T-helper 1 cell treated with Interleukin-12 subunit alpha and Interleukin-12 subunit beta and Interleukin-4 antibody, amounts not matched to agents 30 ng/mL and 1 ng/mL, for 36 hours (primary cell): ENCODE measurements around the gene KAZN. TPM values are rescaled to one million over a fixed set of nuclear protein-coding genes. Genes with fewer than 3 reads are reported as not detected.

Experiments
- intact Hi-C: fragments of 100-400 bp; cut with micrococcal nuclease; formaldehyde crosslinking; loops from one replicate; pipeline ENCODE4 v1.15.1; 2024
- total RNA-seq: library from RNA; stranded (reverse); gene quantifications from 2 replicates; pipeline ENCODE4 v1.2.3, GENCODE V29; 2022

KAZN gene
- total RNA-seq, 1 donor from 2014 or later, result 0.20 TPM

DNA sequence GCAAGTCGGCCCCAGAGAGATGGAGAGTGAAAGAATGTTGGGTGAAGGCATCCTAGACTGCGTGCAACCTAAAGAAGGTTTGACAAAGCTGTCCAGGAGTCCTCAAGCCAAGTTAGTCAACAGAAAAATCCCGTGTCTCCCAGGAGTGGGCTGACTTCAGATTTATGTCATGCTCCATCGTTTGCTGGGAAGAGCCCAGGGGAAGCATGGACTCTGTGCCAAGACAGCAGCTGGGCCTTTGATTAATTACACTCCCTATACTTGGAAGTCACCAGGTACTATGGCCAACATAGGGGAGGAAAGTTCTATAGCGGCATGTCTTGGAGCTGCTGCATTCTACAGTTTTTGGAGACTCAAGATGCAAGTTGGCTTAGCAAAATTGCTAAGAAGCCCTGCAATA, 247.4 kb downstream of the KAZN start:
- intact Hi-C loops, result no loop called here

DNA sequence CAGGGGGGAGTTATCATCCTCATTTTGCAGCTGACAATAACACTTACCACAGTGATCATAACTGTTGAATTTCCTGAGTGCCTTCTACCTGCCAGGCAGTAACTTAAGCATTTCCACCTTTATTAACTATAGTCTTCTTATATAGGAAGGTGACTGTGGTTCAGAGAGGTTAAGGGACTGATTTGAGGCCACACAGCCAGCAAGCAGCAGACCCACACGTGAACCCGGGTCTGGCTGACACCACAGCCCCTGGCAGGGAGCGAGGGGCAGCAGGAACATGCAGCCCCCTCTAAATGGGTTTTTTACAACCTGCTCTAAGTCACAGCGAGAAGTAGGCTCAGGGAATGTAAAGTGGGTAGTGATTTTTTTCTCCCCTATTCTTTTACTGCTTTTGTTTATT, 248.2 kb downstream of the KAZN start:
- intact Hi-C loops, result no loop called here

- intact Hi-C loops, result no loop called here
Observed at GRCh38 chr1:14848203-14848602, 249.7 kb downstream of the KAZN start.

GRCh38 chr1:14848625-14849024, 250.1 kb downstream of the KAZN start:
- intact Hi-C loops, result no loop called here

DNA sequence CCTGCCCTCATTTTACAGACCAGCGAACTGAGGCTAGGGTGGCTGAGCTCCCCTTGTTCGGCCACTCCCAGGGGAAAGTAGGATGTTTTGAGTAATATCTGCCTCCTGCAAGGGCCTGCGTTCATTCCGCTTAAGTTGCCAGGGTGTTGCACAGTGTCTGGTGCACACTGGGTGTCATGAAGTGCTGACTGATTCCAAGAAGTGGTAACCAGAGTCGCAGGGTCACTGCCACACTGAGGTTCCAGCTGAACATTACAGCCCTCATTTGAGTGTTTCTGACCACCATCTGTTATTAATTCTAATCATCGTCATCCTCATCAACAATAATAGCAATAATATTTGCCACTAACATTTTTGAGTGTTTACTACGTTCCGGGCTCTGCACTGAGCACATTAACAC, 250.6 kb downstream of the KAZN start:
- intact Hi-C loops, result no loop called here

DNA sequence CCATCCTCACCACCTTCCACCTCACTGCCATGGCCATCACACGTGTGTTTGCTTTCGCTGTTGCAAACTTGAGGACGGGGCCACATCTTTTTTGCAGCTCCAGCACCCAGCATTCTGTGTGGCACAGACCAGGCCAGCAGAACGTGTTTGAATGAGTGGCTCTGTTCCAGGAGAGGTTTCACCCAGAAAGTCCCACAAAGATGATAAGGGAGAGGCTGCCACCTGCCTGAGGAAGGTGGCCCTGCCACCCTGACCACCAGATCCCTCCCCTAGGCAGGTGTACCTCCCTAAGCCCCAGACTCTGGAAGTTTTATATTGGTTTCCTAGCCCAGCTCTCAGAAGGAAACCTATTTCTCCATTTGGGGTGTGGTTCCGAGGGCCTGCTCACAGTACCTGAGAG, 252.1 kb downstream of the KAZN start:
- intact Hi-C loops, result no loop called here

GRCh38 chr1:14851760-14852159, 253.3 kb downstream of the KAZN start:
- intact Hi-C loops, result no loop called here

GRCh38 chr1:14852291-14852690, 253.8 kb downstream of the KAZN start:
- intact Hi-C loops, result no loop called here

GRCh38 chr1:14853518-14853917, 255.0 kb downstream of the KAZN start:
- intact Hi-C loops, result no loop called here

DNA sequence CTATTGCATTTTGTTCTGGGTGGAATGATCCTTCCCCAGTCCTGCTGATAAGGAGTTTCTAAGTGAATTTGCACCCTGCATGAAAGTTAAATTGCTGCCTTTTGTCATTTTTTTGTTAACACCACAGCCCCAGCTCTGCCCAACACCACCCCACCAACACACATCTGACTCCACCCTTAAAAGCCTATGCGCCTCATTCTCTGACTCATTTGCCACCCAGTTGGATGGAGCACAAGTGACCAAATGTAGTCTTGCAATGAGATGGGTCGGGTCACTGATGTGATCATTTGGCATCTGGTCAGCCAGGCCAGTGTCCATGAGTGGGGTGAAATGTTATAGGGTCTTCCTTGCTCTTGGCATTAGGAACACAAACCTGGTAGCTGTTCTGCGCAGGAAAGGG, 256.8 kb downstream of the KAZN start:
- intact Hi-C loops, result no loop called here

DNA sequence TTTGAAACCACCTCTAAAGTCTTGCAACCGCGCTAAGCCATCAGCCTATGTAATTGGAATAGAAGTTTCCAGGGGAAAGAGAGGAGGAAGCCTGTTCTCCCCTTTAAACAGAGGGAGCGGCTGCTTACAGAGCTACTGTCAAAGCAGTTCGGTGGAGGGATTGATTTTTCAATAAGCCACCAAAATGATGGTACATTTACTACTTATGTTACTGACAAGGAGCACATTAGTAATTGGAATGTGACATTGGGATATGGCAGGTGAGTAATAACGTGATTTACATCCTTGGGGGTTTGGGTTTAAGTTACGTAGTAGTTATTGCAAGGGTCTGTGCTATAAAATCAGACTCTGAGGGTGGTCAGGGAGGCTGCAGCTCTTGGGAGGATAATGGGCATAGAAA, 257.3 kb downstream of the KAZN start:
- intact Hi-C loops, result no loop called here

GRCh38 chr1:14857436-14858195, 259.1 kb downstream of the KAZN start:
- intact Hi-C loops, result no loop called here

DNA sequence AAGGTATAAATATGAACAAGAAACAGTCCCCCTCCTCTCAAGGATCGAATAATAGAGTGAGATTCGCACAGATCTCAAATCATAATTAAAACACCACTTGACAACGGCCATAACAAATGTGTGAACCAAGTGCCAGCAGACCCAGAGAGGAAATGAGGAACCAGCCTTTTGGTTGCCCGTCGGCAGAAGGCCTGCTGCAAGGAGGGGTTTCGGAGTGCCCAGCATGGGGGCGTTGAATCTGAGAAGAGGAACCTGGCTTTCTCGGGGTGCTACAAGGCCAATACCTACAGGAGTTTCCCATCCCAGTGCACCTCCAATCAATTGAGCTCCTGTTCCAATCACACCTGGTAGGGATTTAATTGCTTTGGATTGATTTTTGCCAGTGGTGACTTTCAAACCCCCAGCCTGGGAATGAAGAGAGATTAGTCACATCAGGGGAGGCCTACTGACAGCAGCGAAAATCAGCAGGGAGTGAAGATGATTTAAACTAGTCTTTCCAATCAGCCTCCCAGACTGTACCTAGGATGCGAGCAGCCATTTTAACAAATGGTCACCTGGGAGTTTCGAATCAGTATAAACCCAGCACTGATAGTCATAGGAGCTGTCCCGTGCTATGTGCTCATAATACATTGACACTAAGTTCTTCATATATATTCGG, 263.8 kb downstream of the KAZN start:
- intact Hi-C loops, result no loop called here

GRCh38 chr1:14865106-14865505, 266.6 kb downstream of the KAZN start:
- intact Hi-C loops, result no loop called here

- intact Hi-C loops, result no loop called here
Observed at GRCh38 chr1:14866911-14867612, 268.6 kb downstream of the KAZN start.

DNA sequence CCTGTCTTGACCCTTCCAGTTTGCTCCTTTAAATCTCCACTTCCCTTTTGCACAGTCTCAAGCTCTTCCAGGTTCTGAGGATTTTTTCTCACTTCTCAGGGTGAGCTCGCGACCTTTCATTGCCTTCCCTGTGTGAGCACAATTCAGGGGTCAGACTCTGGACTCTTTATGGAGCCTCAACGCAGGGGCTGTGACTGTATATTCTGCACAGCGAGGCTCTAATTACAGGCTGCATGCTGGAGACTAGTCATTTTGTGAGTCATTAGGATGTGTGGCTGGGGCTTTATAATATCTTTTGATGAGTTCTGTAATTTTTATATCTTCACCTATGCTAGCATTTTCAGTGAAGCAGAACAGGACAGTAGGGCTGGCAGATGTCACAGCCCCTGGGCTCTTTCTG, 270.7 kb downstream of the KAZN start:
- intact Hi-C loops, result no loop called here

DNA sequence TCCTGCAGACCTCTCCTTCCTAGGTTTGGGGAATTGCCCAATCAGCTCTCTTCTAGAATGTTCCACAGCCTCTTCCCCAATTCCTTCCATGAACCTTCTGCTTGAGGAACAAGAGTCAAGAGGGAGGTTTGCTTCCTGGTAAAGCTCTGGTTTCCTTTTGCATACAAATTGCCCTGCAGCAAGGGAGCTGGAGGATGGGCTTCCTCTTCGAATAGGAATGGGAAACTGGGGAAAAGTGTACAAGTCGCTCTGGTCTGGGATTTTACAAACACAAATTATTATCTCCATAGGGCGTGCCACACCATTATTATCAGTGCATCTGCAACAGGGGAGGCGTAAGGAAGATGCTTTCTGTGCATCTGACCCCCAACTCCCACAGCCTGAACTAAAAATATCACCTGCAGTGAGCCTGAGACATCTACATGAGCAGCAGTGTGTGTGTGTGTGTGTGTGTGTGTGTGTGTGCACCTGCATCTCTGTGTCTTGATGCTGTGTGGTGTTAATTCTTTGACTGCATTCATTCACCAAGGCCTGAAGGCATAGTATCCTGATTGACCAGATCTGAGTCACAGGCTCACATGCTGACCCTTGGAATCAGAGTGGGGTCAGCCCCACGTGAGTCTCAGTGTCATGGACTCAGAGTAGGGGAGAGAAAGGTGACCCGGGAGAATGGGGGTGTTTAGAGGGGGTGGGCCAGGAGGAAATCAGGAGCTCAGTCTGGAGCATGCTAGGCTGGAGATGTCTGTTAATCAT, 272.9 kb downstream of the KAZN start:
- intact Hi-C loops, result no loop called here

- intact Hi-C loops, result no loop called here
Observed at GRCh38 chr1:14872762-14873161, 274.3 kb downstream of the KAZN start.

DNA sequence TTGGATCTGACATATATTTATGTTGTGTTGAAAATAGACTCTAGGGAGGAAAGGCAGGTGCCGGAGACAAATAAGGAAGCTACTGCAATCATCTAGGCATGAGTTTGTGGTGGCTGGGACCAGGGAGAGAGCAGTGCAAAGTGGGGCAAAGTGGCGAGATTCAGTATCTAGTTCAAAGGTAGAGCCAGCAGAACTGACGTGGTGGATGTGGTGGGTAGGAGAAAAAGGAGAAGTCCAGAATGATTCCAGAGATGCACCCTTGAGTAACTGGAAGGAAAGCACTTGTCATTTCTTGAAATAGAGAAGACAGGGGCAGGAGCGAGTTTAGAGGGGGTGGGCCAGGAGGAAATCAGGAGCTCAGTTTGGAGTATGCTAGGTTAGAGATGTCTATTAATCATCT, 275.2 kb downstream of the KAZN start:
- intact Hi-C loops, result no loop called here

DNA sequence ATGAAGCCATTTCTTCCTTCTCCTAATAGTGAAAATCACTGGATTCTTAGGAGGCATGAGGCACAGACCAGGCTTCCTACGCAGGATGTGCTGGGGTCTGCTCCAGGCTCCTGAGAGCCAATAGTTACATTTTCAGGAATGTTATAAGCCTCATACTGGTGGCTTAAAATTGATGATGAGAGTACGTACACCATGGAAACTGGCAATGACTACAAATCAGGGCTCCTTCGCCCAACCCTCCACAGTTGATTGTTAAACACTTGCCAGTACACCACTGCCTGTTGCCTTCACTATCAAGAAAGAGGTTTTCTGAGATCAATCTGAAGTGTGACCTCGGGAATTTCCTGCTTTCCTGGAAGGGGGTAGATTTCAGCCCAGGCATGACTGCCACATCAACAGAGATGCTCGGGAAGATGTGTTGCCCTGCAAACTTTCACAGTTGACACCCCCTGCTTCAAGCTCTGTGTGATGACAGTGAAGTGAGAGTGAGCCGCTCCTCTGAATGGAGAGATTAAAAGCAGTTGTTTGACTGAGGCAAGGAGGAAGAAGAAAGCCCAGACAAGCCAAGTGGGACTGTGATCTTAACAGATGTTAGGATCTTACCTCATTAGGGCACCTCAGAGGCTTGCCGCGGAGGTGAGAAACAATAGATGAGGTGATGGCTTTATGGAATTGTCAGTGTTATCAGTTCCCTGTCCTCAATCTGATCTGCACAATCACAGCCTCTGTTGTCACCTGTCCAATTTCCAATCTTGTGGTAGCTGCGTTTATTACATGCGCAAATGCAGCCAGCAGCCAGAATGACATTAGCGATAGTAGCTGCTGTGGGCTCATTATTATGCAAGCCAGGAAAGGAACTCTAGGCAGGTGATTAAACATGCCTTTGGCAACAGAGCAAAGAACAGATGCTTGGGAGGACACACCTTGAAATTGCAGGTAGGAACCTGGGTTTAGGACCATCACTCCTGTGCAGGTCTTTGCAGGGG, 277.3 kb downstream of the KAZN start:
- intact Hi-C loops, result no loop called here

- intact Hi-C loops, result no loop called here
Observed at GRCh38 chr1:14876747-14877146, 278.3 kb downstream of the KAZN start.
